TTC549 (cell line): ENCODE data around the gene GNB1L.
"Not testable (repeated sequence)": the region's sequence is repeated elsewhere in the genome, so short reads cannot be mapped to it uniquely, and the experiment has no call there.

Experiments used
- FAIRE-seq: peaks from 2 replicates; lab custom pipeline; 2012; peaks lifted over from hg19 to GRCh38; lab: Jason Lieb, UNC

GNB1L gene

DNA sequence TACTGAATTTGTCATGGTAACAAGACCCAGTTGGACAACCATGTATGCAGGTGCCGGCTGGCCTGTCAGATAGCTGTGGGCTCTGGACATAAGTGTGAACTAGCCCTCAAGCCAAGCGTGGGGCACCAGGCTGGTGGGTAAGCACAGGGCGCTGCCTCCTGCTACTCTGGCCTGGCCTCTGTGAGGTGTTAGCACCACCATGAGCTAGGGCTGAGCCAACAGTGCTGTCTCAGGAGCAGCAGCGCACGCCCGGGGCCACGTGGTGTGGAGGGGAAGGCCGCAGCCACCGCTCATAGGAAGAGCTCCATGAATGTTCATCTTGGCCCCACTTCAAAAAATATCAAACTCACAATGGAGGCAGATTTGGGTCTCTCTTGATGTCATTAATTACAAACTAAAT lies 35.3 kb upstream of the GNB1L start:
- FAIRE-seq: no peak

DNA sequence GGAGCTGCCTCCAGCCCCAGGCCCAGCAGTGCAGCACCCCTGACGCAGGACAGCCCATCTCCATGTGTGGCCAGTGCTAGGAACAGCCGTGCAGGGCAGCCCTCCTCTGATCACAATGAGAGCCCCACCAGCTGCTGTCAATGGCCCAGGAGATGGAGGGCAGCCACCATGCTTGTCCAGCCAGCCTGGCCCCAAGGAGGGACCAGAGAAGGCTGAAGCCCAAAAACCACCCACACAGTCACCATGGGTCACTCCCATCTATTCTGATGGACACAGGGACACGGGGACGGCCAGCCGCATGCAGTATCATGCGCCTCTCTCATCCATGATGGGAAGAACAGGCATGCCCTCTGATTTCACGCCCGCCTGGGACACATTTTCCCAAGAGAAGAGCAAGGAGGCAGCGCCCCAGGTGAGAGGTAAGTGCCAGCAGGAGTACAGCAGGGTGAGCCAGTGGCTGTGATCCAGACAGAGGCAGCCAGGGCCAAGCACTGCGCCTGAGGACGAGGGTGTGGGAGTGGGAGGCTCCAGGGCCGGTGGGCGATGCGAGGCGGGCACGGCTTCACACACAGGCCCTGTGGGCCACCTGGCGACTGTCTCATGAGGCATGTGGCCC lies 33.6 kb upstream of the GNB1L start:
- FAIRE-seq: no peak

DNA sequence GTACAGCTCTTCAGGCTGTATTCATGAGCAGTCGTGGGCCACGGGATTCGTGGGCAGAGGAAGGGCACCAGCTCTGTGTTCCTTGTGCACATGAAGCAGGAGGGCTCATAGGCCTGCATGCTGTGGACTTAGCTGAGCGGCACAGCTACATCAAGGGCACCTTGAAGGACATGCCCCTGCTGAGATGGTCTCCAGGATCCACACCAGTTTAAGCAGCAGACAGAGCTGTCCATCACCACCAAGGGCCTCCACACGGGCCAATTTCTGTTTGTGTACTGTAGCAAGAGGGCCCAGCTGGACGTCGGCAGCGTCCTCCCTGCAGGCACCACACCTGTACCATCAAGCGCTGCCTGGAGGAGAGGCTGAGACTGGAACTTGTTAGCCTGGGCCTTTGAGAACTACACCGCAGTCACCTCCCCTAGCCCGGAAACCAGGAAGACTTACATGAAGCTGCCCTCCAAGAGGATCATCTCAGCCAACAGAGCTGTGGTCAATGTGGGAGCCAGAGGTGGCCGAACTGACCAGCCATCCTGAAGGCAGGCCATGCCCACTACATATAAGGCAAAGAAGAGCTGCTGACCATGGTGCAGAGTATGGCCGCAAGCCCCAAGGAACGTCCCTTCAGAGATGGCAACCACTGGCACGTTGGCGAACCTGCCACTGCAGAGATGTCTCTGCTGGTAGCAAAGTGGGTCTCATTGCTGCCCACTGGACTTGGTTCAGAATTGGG lies 32.7 kb upstream of the GNB1L start:
- FAIRE-seq: no peak

DNA sequence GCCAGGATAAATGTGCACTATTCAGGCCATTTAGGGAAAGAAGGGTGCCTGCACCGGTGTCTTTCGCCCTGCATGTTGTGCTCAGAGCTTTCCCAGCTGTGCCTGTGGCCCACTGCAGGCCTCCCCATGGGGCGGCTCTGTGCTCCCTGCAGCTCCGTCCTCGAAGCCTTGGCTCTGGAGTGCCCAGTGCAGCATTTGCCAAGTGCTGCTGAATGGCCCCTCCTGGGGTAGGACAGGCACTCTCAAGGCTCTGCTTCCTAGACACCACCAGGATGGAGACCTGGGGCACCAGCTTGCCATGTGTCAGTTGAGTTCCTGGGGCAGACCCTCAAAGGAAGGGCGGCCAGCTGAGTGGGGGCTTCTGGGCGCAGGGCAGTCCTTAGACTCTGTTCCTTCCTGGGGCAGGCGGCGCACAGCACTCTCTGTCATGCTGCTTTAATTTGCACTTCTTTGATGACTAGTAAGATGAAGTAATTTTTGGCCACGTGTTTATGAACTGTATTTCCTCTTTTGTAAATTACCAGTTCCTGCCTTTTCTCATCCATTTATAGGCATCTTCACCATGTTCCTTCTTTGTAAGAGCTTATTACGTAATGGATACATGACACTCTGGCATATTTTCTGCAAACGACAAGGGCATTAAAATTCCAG lies 32.1 kb upstream of the GNB1L start:
- no peak for FAIRE-seq

DNA sequence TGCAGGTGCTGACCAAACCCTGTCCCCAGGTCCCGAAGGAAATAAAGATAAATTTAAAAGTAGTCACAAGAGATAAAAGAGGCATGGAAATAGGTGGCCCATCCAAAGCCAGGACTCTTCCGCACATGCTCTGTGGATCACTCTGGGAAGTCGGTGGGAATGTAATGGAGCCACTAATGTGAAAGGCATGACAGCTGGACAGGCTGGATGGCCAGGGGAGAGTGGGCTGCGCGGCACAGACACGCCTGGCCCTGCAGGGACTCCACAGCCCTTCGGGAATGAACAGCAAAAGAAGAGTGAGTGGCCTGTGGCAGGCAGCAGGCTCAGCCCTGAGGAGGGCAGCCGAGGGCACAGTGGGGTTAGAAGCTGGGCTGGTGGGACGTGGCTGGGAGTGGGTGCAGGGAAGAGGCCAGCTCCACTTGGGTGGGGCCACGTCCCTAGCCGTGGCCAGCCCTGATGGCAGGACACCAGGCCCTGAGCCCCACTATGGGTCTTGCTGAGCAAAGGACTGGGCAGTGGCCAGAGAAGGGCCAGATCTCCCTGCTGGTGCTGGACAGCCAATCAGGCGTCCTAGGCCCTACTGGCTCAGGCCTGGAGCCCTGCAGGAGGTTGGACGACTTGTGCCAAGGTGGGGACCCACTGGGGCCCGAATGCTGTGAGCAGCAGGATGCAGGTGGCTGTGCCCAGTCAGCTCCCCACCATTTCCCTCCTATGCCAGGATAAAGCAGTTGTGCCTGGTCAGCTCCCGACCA lies 31.3 kb upstream of the GNB1L start:
- FAIRE-seq: no peak

DNA sequence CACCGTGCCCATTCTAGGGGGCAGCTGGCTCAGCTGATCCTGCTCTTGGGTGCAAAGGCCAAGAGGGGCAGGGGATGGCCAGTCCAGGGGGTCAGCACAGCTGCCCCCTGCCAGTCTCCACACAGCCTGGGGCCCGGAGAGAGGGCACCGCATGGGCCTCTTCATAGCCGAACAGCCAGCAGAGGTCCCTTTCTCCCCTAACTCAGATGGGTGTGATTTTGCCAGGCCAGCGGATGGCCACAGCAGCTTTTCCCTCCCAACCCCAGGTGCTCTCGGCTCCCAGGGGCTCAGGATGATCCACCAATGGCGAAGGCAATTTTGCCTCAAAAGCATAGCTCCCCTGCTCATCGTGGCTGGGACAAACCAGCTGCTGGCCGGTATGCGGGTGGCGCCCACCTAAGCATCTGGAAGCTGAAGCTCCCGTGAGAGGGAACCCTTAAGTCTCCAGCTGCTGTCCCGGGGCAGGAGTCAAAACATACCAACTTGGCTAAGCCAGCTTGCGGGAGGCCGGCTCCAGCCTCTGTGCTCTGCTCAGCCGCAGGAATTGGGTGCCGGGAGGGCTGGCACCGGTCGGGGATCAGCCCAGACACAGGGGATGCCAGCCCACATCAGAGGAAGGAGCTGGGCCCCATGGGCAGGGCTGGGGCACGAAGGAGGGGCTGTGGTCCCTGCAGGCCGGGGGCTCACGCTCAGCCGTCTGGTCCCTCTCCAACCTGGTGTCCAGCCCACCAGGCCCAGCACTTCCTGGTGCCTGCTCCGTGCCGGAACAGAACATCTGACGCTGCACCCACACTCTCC lies 30.5 kb upstream of the GNB1L start:
- FAIRE-seq: no peak

DNA sequence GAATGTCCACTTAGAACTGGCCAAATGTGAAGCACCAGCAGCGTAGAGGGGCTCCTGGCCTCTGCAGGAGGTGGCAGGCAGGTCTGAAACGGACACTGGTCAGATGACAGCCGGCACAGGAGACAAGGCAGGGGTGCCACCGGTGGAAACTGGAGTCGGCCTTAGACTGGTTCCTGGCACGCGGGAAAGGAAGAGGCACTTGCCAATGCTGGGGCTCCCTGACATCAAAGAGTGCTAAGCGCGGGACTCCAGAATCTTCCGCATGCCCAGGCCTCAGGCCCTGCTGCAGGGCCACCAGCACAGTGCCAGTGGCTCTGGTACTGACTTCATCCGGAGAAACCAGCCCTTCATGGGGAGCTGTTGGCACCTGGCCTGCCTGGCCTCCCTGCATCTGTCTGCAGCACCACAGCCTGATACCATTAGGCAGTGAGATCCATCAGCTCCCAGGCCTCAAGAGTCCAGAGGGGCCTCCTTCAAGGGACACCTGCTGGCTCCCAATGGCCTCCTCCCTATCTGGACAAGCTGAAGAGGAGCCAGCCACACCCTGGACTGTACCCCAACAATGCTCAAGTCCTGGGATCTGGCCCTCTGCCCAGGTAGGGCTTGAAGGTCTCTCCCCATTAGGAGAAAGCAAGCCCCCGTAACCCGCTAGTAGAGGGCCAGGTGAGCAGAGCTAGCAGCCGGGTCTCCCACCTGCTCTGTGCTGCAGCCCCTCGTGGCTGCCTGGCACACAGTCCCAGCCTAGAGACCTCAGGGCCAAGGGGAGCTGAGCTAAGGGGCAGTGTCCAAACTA lies 29.7 kb upstream of the GNB1L start:
- no peak for FAIRE-seq

DNA sequence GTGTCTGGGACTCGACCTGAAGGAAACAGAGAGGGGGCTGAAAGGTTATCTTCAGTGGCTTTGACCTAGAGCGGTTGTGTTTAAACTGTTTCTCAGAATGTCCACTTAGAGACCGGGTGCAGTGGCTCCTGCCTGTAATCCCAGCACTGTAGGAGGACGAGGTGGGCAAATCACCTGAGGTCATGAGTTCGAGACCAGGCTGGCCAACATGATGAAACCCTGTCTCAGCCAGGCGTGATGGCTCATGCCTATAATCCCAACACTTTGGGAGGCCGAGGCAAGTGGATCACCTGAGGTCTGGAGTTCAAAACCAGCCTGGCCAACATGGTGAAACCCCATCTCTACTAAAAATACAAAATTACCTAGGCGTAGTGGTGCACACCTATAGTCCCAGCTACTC lies 28.8 kb upstream of the GNB1L start:
- FAIRE-seq: not testable (repeated sequence)

DNA sequence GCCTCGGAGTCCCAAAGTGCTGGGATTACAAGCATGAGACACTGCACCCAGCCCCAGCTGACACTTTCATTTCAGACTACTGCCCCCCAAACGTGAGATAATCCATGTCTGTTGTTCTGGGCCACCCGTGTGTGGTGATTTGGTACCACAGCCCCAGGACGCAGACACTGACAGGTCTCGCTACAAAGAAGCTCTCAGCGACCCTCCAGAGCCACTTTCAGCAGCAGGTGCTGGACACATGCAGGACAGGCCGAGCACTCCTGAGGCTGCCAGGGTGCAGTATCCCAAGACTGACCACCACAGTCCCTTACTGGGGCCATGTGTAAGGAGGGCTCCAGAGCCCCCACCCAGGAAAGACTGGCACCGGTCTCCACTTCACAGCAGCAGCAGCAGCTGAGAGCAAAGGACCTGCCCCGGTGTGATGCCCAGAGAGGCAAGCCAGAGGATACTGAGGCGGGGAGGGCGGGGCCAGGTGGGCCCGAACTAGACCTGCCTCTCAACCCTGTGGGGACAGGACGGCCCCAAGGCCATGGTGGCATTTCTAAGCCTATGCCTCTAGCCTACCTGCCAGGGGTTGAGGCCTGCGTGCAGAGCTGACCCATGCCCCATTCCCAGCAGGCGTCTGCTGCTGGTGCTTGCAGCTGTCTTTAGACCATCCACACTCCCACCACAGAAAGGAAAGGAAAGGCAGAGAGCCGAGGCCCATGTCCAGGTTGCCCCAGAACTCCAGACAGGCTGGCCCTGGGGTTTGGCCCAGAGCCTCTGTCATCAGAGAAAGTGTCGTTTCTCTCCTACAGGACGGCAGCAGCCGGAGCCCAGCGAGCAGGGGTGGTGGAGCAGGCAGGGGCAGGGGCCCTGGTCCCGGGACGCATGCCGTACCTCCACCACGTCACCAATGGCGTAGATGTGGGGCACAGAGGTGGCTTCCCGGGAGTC lies 28.0 kb upstream of the GNB1L start:
- no peak for FAIRE-seq

DNA sequence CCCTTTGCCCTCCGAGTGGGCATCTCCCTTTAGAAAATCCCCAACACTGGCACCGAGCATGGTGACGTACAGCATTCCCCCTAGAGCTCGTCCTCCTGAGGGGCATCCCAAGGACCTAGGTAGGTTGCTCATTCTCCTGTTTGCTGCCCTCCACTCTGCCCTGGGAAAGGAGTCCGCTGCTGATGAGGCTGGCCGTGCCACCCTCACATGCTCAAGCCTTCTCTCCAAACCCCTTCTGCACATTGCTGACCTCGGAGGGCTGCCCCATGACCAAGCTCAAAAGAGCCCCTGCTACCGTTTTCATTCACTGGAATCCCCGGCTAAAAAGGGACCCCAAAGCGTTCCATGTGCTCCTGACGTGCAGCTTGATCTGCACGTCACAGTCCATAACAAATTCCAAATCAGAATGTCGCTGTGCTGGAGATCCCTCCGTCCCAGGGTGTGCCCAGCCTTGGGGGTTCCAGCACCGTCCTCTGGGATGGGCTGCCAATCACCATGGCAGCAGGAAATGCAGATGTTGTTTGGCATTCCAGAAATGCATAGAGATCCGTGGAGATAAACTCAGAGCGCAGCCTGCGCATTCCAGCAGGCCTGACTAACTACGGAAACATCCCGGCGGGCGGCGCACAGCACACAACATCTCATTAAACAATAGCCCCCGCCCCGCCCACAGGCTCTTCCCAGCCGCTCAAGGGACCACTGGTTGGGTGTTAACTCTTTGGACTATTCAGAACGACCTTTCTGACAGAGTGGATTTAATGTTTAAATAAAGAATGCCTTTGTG lies 26.3 kb upstream of the GNB1L start:
- peak; percentile 94 for FAIRE-seq

DNA sequence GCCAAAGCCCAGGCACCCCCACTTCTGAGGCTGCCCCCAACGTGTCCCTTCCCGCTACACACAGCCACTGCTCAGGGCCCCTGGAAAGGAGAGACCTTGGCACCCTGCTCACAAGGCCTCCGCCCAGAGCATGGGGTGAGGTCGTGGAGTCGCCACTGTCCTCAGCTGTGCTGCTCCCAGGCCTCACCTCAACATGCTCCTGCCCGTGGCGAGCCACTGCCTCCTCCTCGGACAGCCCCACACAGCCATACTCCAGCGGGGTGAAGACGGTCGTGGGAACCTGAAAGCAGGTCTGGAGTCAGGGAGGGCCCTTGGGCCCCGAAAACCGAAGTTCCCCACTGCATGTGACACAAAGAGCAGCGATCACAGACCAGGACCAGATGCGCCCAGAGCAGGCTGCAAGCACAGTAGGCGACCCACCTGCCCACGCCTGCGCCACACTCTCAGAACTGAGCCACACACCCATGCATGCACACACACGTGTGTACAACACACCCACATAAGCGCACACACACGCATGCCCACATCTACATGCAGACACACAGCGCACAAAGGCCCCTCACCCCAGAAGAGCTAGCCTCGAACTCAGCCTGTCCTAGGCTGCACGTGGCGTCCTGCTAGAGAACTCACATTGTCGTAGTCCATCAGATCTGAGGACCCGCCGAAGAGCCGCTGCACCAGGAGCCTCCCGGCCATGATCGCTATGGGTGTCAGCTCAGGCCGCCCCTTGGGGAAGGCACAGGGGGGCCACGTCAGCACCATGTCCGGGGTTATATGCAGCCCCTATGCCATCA lies 25.5 kb upstream of the GNB1L start:
- FAIRE-seq: no peak

DNA sequence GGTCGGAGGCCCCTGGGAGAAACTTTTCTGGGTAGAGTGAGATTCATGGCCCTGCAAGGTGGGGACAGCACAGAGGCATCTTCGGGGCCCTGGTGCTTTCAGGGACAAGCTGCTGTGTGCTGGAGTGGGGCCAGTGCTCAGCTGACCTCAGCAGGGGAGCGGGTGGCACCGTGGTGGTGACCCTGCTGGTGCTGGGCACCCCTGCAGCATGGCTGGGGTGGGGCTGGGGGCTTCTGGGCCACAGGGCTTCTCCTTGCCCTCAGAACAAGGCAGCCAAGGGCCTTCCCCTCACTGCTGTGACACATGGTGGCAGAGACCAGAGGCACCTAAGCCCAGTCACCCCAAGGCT lies 24.9 kb upstream of the GNB1L start:
- no peak for FAIRE-seq

DNA sequence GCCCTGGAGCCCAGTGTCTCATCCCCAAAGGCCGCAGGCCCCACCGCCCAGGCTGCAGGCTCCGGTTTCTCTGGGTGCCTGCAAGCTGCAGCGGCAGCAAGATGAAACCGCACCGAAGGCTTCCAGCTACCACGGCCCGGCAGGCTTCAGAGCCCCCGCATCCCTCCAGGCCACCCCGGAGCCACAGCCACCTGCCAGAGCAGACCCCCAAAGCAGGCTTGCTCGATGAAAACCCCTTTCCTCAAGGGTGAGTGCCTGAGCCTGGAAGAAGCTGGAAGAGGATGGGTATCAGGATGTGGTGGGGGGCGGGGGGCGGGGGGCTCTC lies 24.5 kb upstream of the GNB1L start:
- FAIRE-seq: no peak

DNA sequence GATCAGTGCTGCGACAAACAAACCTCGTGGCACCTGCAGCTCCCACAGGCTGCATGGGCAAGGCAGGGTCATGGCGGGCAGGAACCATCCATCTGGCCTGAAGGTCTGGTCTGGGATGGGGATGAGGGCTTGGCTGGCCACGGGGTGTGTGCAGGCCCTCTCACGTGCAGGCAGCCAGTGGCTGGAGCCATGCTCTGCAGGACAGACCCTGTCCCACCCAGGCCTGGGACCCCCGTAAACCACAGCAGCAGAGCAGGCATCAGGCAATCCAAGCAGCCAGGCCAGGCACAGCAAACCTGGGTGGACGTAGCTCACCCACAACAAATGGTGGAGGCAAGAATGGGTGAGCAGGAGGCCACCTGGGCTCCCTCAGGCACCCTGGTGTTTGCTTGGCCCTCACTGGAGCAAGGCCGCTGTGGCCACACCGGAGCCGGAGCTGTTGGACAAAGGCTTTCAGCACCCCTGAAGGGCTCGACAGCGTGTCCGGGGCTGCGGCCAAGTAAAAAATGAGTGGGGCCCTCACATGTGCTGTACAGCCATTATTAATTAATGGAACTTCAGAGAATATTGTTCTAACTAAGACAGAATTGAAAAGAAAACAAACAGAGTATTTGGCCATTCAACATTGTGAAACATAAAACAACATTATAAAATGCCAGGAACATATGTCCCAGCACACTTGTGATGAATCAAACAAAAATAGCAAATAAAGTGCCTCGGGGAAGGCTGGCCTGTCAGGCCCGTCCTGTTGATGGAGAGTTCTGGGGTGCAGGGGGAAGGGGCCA lies 24.0 kb upstream of the GNB1L start:
- no peak for FAIRE-seq

DNA sequence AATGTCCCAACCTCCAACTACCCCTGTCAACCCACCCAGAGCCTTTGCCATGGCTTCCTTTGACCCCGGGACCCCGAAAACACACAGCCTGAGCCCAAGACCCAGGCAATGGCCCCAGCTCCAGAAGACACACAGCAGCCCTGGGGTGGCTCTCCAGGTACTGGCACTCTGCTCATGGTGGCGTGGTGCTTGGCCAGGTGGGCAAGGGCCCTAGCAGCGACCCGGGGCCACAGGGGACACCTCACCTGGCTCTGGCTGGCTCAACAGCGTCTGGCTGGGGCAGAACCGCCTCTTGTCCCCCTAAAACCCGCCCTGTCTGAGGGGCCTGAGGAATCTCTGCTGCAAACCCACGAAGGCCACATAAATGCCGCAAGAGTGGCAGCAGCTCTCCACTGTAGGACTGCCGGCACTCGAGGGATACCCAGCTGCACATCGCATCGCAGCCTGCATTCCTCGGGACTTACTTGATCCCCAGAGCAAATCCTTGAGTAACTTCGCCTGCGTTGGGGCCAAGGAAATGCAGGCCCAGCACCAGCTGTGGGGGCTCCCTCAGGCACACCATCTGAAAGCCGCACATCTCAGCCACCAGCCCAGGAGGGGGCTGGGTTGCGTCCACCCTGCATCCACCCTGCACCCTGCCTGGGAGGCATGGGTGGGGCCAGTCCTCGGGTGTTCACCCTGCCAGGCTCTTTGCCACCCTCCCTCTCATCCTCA lies 23.1 kb upstream of the GNB1L start:
- FAIRE-seq: no peak

DNA sequence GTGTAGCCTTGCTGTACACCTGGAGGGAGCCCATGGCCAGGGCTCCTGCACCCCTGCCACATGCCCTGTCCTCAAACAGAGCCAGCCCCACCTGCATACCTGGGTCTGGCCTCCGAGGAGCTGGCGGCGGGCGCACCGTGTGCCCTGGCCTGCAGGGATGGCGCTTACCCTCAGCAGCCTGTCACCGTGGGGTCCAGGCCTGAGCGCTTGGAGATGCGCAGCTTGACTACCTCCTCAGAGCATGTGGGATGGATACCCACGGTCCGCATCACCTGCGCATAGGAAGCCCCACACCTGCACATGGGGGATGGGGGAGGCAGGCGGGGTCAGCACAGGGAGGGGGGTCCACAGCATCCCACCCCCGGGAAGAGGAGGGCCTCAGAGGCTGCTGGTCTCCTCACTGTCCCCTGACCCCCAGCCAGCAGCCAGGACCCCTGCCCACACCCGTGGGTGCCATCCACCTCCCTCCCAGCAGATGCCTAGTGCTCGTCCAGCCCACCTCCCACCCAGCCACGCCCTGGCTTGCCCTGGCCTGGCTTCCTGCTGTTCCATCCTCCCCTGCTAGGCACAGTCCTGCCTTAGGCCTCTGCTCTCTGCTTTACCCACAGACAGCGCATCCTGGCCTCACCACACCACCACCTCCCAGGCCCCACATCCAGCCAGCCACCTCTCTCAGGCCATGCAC lies 22.4 kb upstream of the GNB1L start:
- no peak for FAIRE-seq
